H1 (cell line): Measurements from ENCODE around the gene DNAJC24. TPM values are rescaled to one million over a fixed set of nuclear protein-coding genes. Genes with fewer than 3 reads are reported as not detected.

ENCODE experiments used
- ATF2 ChIP-seq: IDR thresholded peaks from 2 replicates; pipeline ENCODE4 v1.6.1; 2012; ENCODE audit warnings: low read length, inconsistent platforms
- ATF3 ChIP-seq: IDR thresholded peaks from 2 replicates; pipeline ENCODE4 v1.6.1; 2011; ENCODE audit warnings: low read depth, mild to moderate bottlenecking, low read length; ENCODE audit not compliant: insufficient read depth
- CEBPB ChIP-seq: IDR thresholded peaks from 2 replicates; pipeline ENCODE4 v1.6.1; 2012; ENCODE audit warnings: low read depth, low read length
- CHD7 ChIP-seq: fragments of 300-600 bp; sonication (generic); IDR thresholded peaks from 2 replicates; pipeline ENCODE4 v1.7.1; 2012; ENCODE audit warnings: low read length, moderate library complexity, mild to moderate bottlenecking, inconsistent platforms; ENCODE audit not compliant: insufficient replicate concordance
- GABPA ChIP-seq: IDR thresholded peaks from 2 replicates; pipeline ENCODE4 v1.6.1; 2011; ENCODE audit warnings: mild to moderate bottlenecking, low read length, moderate library complexity, borderline replicate concordance; ENCODE audit not compliant: insufficient read depth
- SIN3A ChIP-seq, 2 experiments: IDR thresholded peaks in 1 of 2; conservative IDR thresholded peaks in 1 of 2; 2 replicates each; pipeline ENCODE4 v1.6.1; 2011 to 2012; ENCODE audit warnings: low read length in 2 of 2, improper control_type of control experiment in 1 of 2, low read depth in 1 of 2, mild to moderate bottlenecking in 1 of 2
- TAF7 ChIP-seq: optimal IDR thresholded peaks from 2 replicates; pipeline ENCODE3; 2011; ENCODE audit warnings: low read depth, mild to moderate bottlenecking, inconsistent platforms, low read length, moderate library complexity, borderline replicate concordance
- polyA plus RNA-seq, 7 experiments: library from polyadenylated mRNA; depleted of rRNA in 3 of 7; stranded (reverse) in 5 of 7; unstranded in 2 of 7; fragments of >200 nt in 5 of 7; fragments of 200-250 nt in 2 of 7; gene quantifications; 1 replicate in 5 of 7; 2 replicates in 1 of 7; 4 replicates in 1 of 7; pipeline versions ENCODE4 v1.2.1 to v1.2.3, GENCODE V29; 2011 to 2013; ENCODE audit warnings: missing spikeins in 2 of 7, mixed read lengths in 2 of 7
- total RNA-seq: library from RNA; stranded (reverse); fragmentation: NEBNext Ultra II Directional; extraction: Animal tissue kit (Norgen Biotek cat#: 25700); gene quantifications from 2 replicates; pipeline ENCODE4 v1.2.1, GENCODE V29; 2021

The DNAJC24 gene
- total and polyA plus RNA-seq, 2 of the 8 experiments (the other 6 are each of a cell fraction or from before 2014, with no cell fraction given), result 7.2 to 21.1 TPM

GRCh38 chr11:31437742-31438435 is 68.2 kb downstream of the DNAJC24 start (continued):
- no peak for TF ChIP-seq CHD7
- no peak for TF ChIP-seq GABPA
- TF ChIP-seq SIN3A (conservative IDR thresholded peaks at IDR 0.05 in 1 of 2, IDR thresholded peaks at IDR 0.05 in 1 of 2; ENCODE audit: low read depth in 1 of 2, low read length in 2 of 2), result no peak
- no peak for TF ChIP-seq TAF7
- no peak for TF ChIP-seq ATF3
- TF ChIP-seq CEBPB, result no peak
- no peak for TF ChIP-seq ATF2
